Measurements from ENCODE around the gene HP.

DNA sequence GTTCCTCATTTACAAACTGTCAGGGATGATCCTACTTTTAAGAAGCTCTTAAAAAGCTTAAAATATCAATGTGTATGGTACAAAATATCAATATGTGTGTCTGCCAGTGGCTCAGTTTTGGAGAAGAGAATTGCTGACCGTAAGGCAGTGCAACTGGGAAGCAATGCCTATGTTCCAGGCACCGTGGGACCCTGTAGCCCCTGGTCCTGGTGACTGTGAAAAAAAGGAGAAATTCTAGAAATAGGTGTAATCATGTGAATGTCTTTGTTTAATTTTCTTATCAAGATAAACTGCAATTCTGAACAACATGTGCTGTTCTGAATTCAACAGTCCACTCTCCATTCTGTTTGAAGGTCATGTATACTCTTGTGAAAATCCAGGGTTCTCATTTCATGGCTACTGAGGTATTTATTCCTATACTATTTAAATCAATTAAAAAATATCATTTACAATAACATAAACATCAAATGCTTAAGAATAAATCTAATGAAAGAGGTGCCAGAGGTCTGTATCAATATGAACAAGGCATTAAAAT lies 9.4 kb upstream of the HP start:
- TF ChIP-seq, protein P1, sequence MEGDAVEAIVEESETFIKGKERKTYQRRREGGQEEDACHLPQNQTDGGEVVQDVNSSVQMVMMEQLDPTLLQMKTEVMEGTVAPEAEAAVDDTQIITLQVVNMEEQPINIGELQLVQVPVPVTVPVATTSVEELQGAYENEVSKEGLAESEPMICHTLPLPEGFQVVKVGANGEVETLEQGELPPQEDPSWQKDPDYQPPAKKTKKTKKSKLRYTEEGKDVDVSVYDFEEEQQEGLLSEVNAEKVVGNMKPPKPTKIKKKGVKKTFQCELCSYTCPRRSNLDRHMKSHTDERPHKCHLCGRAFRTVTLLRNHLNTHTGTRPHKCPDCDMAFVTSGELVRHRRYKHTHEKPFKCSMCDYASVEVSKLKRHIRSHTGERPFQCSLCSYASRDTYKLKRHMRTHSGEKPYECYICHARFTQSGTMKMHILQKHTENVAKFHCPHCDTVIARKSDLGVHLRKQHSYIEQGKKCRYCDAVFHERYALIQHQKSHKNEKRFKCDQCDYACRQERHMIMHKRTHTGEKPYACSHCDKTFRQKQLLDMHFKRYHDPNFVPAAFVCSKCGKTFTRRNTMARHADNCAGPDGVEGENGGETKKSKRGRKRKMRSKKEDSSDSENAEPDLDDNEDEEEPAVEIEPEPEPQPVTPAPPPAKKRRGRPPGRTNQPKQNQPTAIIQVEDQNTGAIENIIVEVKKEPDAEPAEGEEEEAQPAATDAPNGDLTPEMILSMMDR (IDR thresholded peaks at IDR 0.05), result no peak
- no peak for TF ChIP-seq EP300 (IDR thresholded peaks at IDR 0.05)
